ENCODE results near the gene POLD1. TPM values are rescaled to one million over a fixed set of nuclear protein-coding genes. Genes with fewer than 3 reads are reported as not detected.

POLD1 gene
- total and polyA plus RNA-seq, 2 of the 13 experiments (the other 11 are each of a cell fraction or from before 2014, with no cell fraction given): 17.4 to 54.0 TPM

DNA sequence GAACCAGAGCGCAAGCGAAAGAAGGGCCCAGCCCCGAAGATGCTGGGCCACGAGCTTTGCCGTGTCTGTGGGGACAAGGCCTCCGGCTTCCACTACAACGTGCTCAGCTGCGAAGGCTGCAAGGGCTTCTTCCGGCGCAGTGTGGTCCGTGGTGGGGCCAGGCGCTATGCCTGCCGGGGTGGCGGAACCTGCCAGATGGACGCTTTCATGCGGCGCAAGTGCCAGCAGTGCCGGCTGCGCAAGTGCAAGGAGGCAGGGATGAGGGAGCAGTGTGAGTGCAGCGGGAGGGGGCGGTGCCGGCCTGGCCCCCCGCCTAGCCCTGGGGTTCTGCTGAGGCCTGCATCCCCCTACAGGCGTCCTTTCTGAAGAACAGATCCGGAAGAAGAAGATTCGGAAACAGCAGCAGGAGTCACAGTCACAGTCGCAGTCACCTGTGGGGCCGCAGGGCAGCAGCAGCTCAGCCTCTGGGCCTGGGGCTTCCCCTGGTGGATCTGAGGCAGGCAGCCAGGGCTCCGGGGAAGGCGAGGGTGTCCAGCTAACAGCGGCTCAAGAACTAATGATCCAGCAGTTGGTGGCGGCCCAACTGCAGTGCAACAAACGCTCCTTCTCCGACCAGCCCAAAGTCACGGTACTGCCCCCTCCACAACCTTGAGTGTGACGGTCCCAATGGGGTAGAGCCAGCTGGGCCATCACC, 5.8 kb upstream of the POLD1 start:
- intact Hi-C loops (cut with micrococcal nuclease; ENCODE audit: unreplicated experiment): no loop called here

DNA sequence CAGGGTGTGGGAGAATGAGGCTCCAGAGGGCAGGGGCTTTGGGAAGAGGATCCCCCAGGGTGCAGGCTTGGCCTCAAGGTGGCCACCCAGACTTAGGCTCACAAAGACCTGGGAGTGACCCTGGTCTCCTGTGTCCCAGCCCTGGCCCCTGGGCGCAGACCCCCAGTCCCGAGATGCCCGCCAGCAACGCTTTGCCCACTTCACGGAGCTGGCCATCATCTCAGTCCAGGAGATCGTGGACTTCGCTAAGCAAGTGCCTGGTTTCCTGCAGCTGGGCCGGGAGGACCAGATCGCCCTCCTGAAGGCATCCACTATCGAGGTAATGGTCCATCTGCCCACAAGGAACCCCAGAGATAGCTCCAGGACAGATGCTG, 5.3 kb upstream of the POLD1 start:
- Histone ChIP-seq H3K4me3 (replicated peaks in 1 of 3; ENCODE audit: insufficient read depth in 1 of 3, low read depth in 2 of 3, low read length in 3 of 3) (no peak overlapping the region), H3K27ac (ENCODE audit: extremely low read length, insufficient read depth, low read length) (no peak overlapping the region), H2AFZ (ENCODE audit: low read length) (no peak overlapping the region), H3K4me1 (ENCODE audit: insufficient read depth, low read length) (peaks cover 8% of the 10 kb centered on the region), H4K20me1 (ENCODE audit: insufficient read depth, low read length) (no peaks in the 10 kb centered on the region), H3K27me3 (ENCODE audit: control insufficient read depth in 1 of 2, insufficient read depth in 2 of 2, low read length in 2 of 2) (no peaks in the 10 kb centered on the region; a peak in 1 of 5 replicates), H3K9me3 (ENCODE audit: low read length) (no peaks in the 10 kb centered on the region), H3K9ac (ENCODE audit: insufficient read depth, low read depth, low read length) (no peak overlapping the region), H3K4me2 (ENCODE audit: low read depth, low read length) (no peak overlapping the region), H3K36me3 (replicated peaks in 1 of 2; ENCODE audit: control insufficient read depth in 1 of 2, insufficient read depth in 2 of 2, low read length in 2 of 2) (peaks cover 18 to 33% of the 10 kb centered on the region in 2 experiments; a peak in 4 of 5 replicates), H3K79me2 (ENCODE audit: insufficient read depth, low read length) (no peaks in the 10 kb centered on the region)
- BruUV-seq (replicated peaks): no TSS peak
- TF ChIP-seq ZBTB3 (CRISPR knock-in tag; IDR thresholded peaks at IDR 0.05; ENCODE audit: borderline replicate concordance, low read depth) (no peak), HNF4A (CRISPR knock-in tag; IDR thresholded peaks at IDR 0.05) (no peak), EHMT2 (IDR thresholded peaks at IDR 0.05; ENCODE audit: borderline replicate concordance, low read depth, low read length) (no peak), PAX8 (CRISPR knock-in tag; IDR thresholded peaks at IDR 0.05; ENCODE audit: borderline replicate concordance) (no peak), ZNF383 (CRISPR knock-in tag; IDR thresholded peaks at IDR 0.05; ENCODE audit: borderline replicate concordance) (no peak)
- TF ChIP-seq, protein P1, sequence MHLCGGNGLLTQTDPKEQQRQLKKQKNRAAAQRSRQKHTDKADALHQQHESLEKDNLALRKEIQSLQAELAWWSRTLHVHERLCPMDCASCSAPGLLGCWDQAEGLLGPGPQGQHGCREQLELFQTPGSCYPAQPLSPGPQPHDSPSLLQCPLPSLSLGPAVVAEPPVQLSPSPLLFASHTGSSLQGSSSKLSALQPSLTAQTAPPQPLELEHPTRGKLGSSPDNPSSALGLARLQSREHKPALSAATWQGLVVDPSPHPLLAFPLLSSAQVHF (CRISPR knock-in tag; IDR thresholded peaks at IDR 0.05): no peak
- TF ChIP-seq, protein P2, sequence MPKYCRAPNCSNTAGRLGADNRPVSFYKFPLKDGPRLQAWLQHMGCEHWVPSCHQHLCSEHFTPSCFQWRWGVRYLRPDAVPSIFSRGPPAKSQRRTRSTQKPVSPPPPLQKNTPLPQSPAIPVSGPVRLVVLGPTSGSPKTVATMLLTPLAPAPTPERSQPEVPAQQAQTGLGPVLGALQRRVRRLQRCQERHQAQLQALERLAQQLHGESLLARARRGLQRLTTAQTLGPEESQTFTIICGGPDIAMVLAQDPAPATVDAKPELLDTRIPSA (CRISPR knock-in tag; IDR thresholded peaks at IDR 0.05; ENCODE audit: borderline replicate concordance): no peak
- TF ChIP-seq, protein P3, sequence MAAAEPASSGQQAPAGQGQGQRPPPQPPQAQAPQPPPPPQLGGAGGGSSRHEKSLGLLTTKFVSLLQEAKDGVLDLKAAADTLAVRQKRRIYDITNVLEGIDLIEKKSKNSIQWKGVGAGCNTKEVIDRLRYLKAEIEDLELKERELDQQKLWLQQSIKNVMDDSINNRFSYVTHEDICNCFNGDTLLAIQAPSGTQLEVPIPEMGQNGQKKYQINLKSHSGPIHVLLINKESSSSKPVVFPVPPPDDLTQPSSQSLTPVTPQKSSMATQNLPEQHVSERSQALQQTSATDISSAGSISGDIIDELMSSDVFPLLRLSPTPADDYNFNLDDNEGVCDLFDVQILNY (CRISPR knock-in tag; conservative IDR thresholded peaks at IDR 0.05): no peak
- intact Hi-C loops (cut with micrococcal nuclease; ENCODE audit: unreplicated experiment) (no loop called here), in situ Hi-C loops (cut with HindIII; ENCODE audit: extremely low pct_ligation_motif_present, low pct_unique_long_range_greater_than_20kb) (loop anchor here (10.0 kb wide), 1 partner anchor 86 kb away; no protein-coding TSS in a partner anchor)
- WGBS (ENCODE audit: low lambda C conversion rate): 100% methylated on average over 3 of the region's 10 CpGs
- POLR2A ChIA-PET: no interaction called here
- CTCF ChIA-PET (ENCODE audit: low intra/inter-chr PET ratio, low total read pairs): no interaction called here
- FAIRE-seq (no peak), ATAC-seq (no peak), DNase-seq (ENCODE audit: low spot score) (no peak)

More for the DNA sequence above, 5.8 kb upstream of the POLD1 start:
- peaks cover 18 to 33% of the 10 kb centered on the region in 2 experiments; a peak in 4 of 5 replicates for H3K36me3 ChIP-seq (replicated peaks in 1 of 2; ENCODE audit: control insufficient read depth in 1 of 2, insufficient read depth in 2 of 2, low read length in 2 of 2)
- no peak overlapping the region for H2AFZ ChIP-seq (ENCODE audit: low read length)
- H3K27me3 ChIP-seq (ENCODE audit: control insufficient read depth in 1 of 2, insufficient read depth in 2 of 2, low read length in 2 of 2): no peaks in the 10 kb centered on the region; a peak in 1 of 5 replicates
- WGBS (ENCODE audit: low lambda C conversion rate): over 99% methylated on average over 19 of the region's 36 CpGs
- no peak overlapping the region for H3K27ac ChIP-seq (ENCODE audit: extremely low read length, insufficient read depth, low read length)
- FAIRE-seq (no peak), ATAC-seq (no peak), DNase-seq (ENCODE audit: low spot score) (no peak)
- CTCF ChIA-PET (ENCODE audit: low intra/inter-chr PET ratio, low total read pairs): no interaction called here
- no peaks in the 10 kb centered on the region for H3K9me3 ChIP-seq (ENCODE audit: low read length)
- BruUV-seq (replicated peaks): TSS peak; percentile 44
- H3K9ac ChIP-seq (ENCODE audit: insufficient read depth, low read depth, low read length): no peak overlapping the region
- H3K4me2 ChIP-seq (ENCODE audit: low read depth, low read length): no peak overlapping the region
- H3K4me1 ChIP-seq (ENCODE audit: insufficient read depth, low read length): peaks cover 3% of the 10 kb centered on the region
- in situ Hi-C loops (cut with HindIII; ENCODE audit: extremely low pct_ligation_motif_present, low pct_unique_long_range_greater_than_20kb): loop anchor here (10.0 kb wide), 1 partner anchor 86 kb away; no protein-coding TSS in a partner anchor
- no peak overlapping the region for H3K4me3 ChIP-seq (replicated peaks in 1 of 3; ENCODE audit: insufficient read depth in 1 of 3, low read depth in 2 of 3, low read length in 3 of 3)
- no peaks in the 10 kb centered on the region for H3K79me2 ChIP-seq (ENCODE audit: insufficient read depth, low read length)
- H4K20me1 ChIP-seq (ENCODE audit: insufficient read depth, low read length): no peaks in the 10 kb centered on the region
- no peak for TF ChIP-seq ZNF775 (CRISPR knock-in tag; IDR thresholded peaks at IDR 0.05; ENCODE audit: borderline replicate concordance)
- peak; percentile 22; the same call in 1 of the 2 replicates for TF ChIP-seq RBFOX2 (IDR thresholded peaks at IDR 0.05; ENCODE audit: low read depth, low read length)
- no peak for TF ChIP-seq SAFB2 (CRISPR knock-in tag; IDR thresholded peaks at IDR 0.05; ENCODE audit: borderline replicate concordance, low read depth)
- TF ChIP-seq, protein P4, sequence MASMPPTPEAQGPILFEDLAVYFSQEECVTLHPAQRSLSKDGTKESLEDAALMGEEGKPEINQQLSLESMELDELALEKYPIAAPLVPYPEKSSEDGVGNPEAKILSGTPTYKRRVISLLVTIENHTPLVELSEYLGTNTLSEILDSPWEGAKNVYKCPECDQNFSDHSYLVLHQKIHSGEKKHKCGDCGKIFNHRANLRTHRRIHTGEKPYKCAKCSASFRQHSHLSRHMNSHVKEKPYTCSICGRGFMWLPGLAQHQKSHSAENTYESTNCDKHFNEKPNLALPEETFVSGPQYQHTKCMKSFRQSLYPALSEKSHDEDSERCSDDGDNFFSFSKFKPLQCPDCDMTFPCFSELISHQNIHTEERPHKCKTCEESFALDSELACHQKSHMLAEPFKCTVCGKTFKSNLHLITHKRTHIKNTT (CRISPR knock-in tag; IDR thresholded peaks at IDR 0.05): no peak
- TF ChIP-seq HCFC1 (IDR thresholded peaks at IDR 0.05; ENCODE audit: low read depth, low read length): no peak
- no peak for TF ChIP-seq PHF21A (CRISPR knock-in tag; IDR thresholded peaks at IDR 0.05)
- POLR2A ChIA-PET: no interaction called here

Data from HepG2 (cell line).